Stomach (tissue), 9 donors: Measurements from ENCODE around the gene DLK2. TPM values are rescaled to one million over a fixed set of nuclear protein-coding genes. Genes with fewer than 3 reads are reported as not detected.

Experiments
- DNase-seq, 2 donors: peaks; one replicate each; pipeline versions ENCODE4 v3.0.0 to v3.0.0-alpha.2; 2013 to 2019
- H3K27ac ChIP-seq, 5 donors: fragments of 200-600 bp in 4 of 5; sonication (generic) in 4 of 5; one replicate each; pipeline ENCODE4 v1.5.1; 2013 to 2019; ENCODE audit warnings: mild to moderate bottlenecking in 1 of 5, moderate library complexity in 1 of 5
- H3K27me3 ChIP-seq, 3 donors: fragments of 200-600 bp; sonication (generic); one replicate each; pipeline ENCODE4 v1.5.1; 2017 to 2019; ENCODE audit warnings: mixed run types in 1 of 3
- H3K36me3 ChIP-seq, 4 donors: fragments of 200-600 bp; sonication (generic); 1 replicate in 3 of 4; 2 replicates in 1 of 4; pipeline ENCODE4 v1.5.1; 2016 to 2019
- H3K4me1 ChIP-seq, 4 donors: fragments of 200-600 bp; sonication (generic); one replicate each; pipeline ENCODE4 v1.5.1; 2016 to 2019
- H3K4me3 ChIP-seq, 4 donors: fragments of 200-600 bp; sonication (generic) in 3 of 4; one replicate each; pipeline ENCODE4 v1.5.1; 2016 to 2019; ENCODE audit warnings: mild to moderate bottlenecking in 1 of 4
- H3K9me3 ChIP-seq, 4 donors: fragments of 200-600 bp; sonication (generic); one replicate each; pipeline ENCODE4 v1.5.1; 2016 to 2019
- EP300 ChIP-seq: sonication (generic); formaldehyde crosslinking; IDR thresholded peaks from one replicate; pipeline ENCODE4 v1.6.1; 2017; ENCODE audit warnings: antibody characterized with exemption
- POLR2A ChIP-seq, 4 donors: fragments of 450-650 bp; IDR thresholded peaks; one replicate each; pipeline ENCODE4 v1.6.1; 2016; ENCODE audit warnings: antibody characterized with exemption in 4 of 4, control low read depth in 2 of 4, mild to moderate bottlenecking in 1 of 4, moderate library complexity in 1 of 4
- POLR2AphosphoS5 ChIP-seq, 3 donors: sonication (generic); formaldehyde crosslinking; IDR thresholded peaks; one replicate each; pipeline ENCODE4 v1.6.1; 2016; ENCODE audit warnings: antibody characterized with exemption in 3 of 3
- WGBS, 5 donors: extraction: QIAGEN DNeasy Blood & Tissue Kit in 3 of 5; methylation state at CpG; one replicate each; pipeline versions ENCODE4 v1.1.5 to v1.1.7; 2013 to 2018; 5-methylcytosine and 5-hydroxymethylcytosine counted together
- intact Hi-C: fragments of 100-400 bp; cut with DNase I; formaldehyde crosslinking; loops from one replicate; pipeline ENCODE4 v1.15.1; 2023; ENCODE audit warnings: low total_unique reads
- polyA plus RNA-seq, 3 donors: library from polyadenylated mRNA; stranded (reverse); fragments of 200-250 nt; gene quantifications; one replicate each; pipeline ENCODE4 v1.2.3, GENCODE V29; 2013
- small RNA-seq, 4 donors: library from RNA; depleted of rRNA; stranded (forward); fragments of <200 nt; gene quantifications; one replicate each; pipeline ENCODE3, GENCODE V24; 2016
- total RNA-seq, 5 donors: library from RNA; depleted of rRNA; stranded (reverse); fragments of >200 nt; gene quantifications; one replicate each; pipeline versions ENCODE4 v1.1.0 to v1.2.3, GENCODE V29; 2014 to 2016
- TF ChIP-seq, protein P1 (sequence below), 7 experiments: fragments of 450-650 bp in 4 of 7; fragments of 200-600 bp in 3 of 7; sonication (generic) in 3 of 7; IDR thresholded peaks; one replicate each; pipeline ENCODE4 v1.5.1; 2016 to 2019; ENCODE audit warnings: antibody characterized with exemption in 7 of 7, control low read depth in 2 of 7, mild to moderate bottlenecking in 1 of 7
- donor health status: healthy with polysubstance abuse.
- donor health status: Bipolar disorder and iron deficiency.
- donor health status: healthy.

DLK2 gene
- total and polyA plus RNA-seq, 8 donors: 0.37 to 17.0 TPM; not detected in 6

DNA sequence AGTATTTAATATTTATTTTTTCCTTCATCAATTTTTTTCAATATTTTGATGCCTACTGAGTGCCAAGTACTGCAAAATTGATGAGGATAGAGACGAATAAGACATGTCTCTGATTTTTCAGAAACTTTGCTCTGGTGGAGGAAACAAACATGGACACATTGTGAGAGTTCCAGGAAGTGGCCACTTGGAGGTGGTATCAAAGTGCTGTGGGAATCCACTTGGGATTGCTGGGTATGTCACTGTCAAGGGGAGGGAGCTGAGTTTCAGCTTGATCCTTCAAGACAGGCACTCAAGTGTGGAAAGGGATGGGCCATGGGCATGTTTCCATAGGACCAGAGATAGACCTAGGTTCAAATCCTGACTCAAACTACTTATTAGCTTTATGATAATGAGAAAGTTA, 52.5 kb downstream of the DLK2 start:
- H3K27me3 ChIP-seq: peaks cover 0 to 5% (median 0%) of the 10 kb centered on the region in 3 donors
- H3K36me3 ChIP-seq: no peaks in the 10 kb centered on the region
- no peak for DNase-seq
- 66 to 82% (median 77%) methylated on average over 1 of the region's 1 CpG for WGBS, 5 donors
- no peak overlapping the region for H3K4me3 ChIP-seq
- intact Hi-C loops: no loop called here
- no peak for TF ChIP-seq POLR2A (IDR thresholded peaks at IDR 0.05)
- no peak for TF ChIP-seq EP300
- no peak for TF ChIP-seq POLR2AphosphoS5 (IDR thresholded peaks at IDR 0.05)
- TF ChIP-seq, protein P1, sequence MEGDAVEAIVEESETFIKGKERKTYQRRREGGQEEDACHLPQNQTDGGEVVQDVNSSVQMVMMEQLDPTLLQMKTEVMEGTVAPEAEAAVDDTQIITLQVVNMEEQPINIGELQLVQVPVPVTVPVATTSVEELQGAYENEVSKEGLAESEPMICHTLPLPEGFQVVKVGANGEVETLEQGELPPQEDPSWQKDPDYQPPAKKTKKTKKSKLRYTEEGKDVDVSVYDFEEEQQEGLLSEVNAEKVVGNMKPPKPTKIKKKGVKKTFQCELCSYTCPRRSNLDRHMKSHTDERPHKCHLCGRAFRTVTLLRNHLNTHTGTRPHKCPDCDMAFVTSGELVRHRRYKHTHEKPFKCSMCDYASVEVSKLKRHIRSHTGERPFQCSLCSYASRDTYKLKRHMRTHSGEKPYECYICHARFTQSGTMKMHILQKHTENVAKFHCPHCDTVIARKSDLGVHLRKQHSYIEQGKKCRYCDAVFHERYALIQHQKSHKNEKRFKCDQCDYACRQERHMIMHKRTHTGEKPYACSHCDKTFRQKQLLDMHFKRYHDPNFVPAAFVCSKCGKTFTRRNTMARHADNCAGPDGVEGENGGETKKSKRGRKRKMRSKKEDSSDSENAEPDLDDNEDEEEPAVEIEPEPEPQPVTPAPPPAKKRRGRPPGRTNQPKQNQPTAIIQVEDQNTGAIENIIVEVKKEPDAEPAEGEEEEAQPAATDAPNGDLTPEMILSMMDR (IDR thresholded peaks at IDR 0.05): no peak
- H3K9me3 ChIP-seq: no peaks in the 10 kb centered on the region
- no peak overlapping the region for H3K27ac ChIP-seq
- H3K4me1 ChIP-seq: no peaks in the 10 kb centered on the region

DNA sequence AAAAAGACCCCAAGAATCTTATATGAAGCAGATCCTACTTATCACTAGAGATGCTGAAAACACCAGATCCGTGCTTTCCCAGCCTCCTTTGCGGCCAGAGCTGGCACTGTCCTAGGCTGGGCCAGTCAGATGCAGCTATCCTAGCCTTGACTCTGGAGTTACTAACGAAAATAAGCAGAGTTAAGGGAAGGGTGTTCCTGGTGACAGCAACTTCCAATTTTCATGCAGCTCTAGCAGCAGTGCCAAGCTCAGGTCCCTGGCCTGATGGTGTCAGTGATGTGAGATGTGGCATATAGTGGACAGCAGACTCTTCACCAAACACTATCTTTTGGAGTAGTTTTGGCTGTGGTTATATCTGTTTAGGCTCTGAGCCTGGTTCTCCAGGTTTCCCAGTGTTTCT, 53.6 kb downstream of the DLK2 start:
- H3K9me3 ChIP-seq: no peaks in the 10 kb centered on the region
- no peak overlapping the region for H3K4me3 ChIP-seq
- no peaks in the 10 kb centered on the region for H3K36me3 ChIP-seq
- H3K27me3 ChIP-seq: no peaks in the 10 kb centered on the region
- no peak for DNase-seq
- intact Hi-C loops: no loop called here
- peaks cover 0 to 1% (median 0%) of the 10 kb centered on the region in 4 donors for H3K4me1 ChIP-seq
- TF ChIP-seq, protein P1 (IDR thresholded peaks at IDR 0.05): no peak
- TF ChIP-seq POLR2A (IDR thresholded peaks at IDR 0.05) (no peak), POLR2AphosphoS5 (IDR thresholded peaks at IDR 0.05) (no peak), EP300 (no peak)
- no peak overlapping the region for H3K27ac ChIP-seq
- WGBS, 5 donors: 86 to 94% (median 92%) methylated on average over 3 of the region's 3 CpGs

Small RNA genes lying within 50 kb of the gene (small RNA-seq; reads per million reads assigned to genes)
- gene MIR6780B (0 to 0.31 (median 0.10) reads per million in 4 donors), gene RNU6-1113P (0 reads per million in 4 donors)

Other genes starting within 250 kb of the DLK2 start
- 100 to 1,000 TPM in 1 of 5 donors, 10 to 100 TPM in 3, not detected in 1; 42.9 to 136 (median 66.5) TPM for gene DNPH1, start 226.1 kb downstream of the DLK2 start, total RNA-seq
- gene DNPH1, start 226.1 kb downstream of the DLK2 start, polyA plus RNA-seq: 100 to 1,000 TPM; 109 to 158 (median 113) TPM
- under 1 TPM in 2 of 5 donors, not detected in 3; 0.14 to 0.37 TPM for gene TTBK1, start 212.1 kb downstream of the DLK2 start, total RNA-seq
- gene TTBK1, start 212.1 kb downstream of the DLK2 start, polyA plus RNA-seq: under 1 TPM; 0.05 to 0.15 (median 0.12) TPM
- gene SLC22A7, start 157.3 kb downstream of the DLK2 start, total RNA-seq: not detected
- gene SLC22A7, start 157.3 kb downstream of the DLK2 start, polyA plus RNA-seq: not detected
- under 1 TPM in 1 of 5 donors, not detected in 4; 0.92 TPM for gene CRIP3, start 146.7 kb downstream of the DLK2 start, total RNA-seq
- 1 to 10 TPM in 1 of 3 donors, under 1 TPM in 1, not detected in 1; 0.37 to 1.6 TPM for gene CRIP3, start 146.7 kb downstream of the DLK2 start, polyA plus RNA-seq
- 10 to 100 TPM in 3 of 5 donors, 1 to 10 TPM in 2; 5.8 to 13.3 (median 12.3) TPM for gene ZNF318, start 85.9 kb downstream of the DLK2 start, total RNA-seq
- 1 to 10 TPM; 2.6 to 4.8 (median 2.6) TPM for gene ZNF318, start 85.9 kb downstream of the DLK2 start, polyA plus RNA-seq
- 10 to 100 TPM; 18.7 to 67.4 (median 60.3) TPM for gene ABCC10, start 28.0 kb downstream of the DLK2 start, total RNA-seq
- 10 to 100 TPM in 2 of 3 donors, 1 to 10 TPM in 1; 7.9 to 30.6 (median 15.1) TPM for gene ABCC10, start 28.0 kb downstream of the DLK2 start, polyA plus RNA-seq
- gene TJAP1, start 22.0 kb upstream of the DLK2 start, total RNA-seq: 100 to 1,000 TPM in 1 of 5 donors, 10 to 100 TPM in 2, 1 to 10 TPM in 2; 8.4 to 182 (median 15.2) TPM
- gene TJAP1, start 22.0 kb upstream of the DLK2 start, polyA plus RNA-seq: 10 to 100 TPM; 10.8 to 17.5 (median 13.1) TPM
- gene LRRC73, start 54.8 kb upstream of the DLK2 start, total RNA-seq: 1 to 10 TPM in 1 of 5 donors, under 1 TPM in 1, not detected in 3; 0.55 to 1.0 TPM
- gene LRRC73, start 54.8 kb upstream of the DLK2 start, polyA plus RNA-seq: under 1 TPM; 0.30 to 0.31 (median 0.31) TPM
- 100 to 1,000 TPM in 1 of 5 donors, 10 to 100 TPM in 4; 18.7 to 107 (median 62.0) TPM for gene YIPF3, start 61.4 kb upstream of the DLK2 start, total RNA-seq
- 10 to 100 TPM; 49.3 to 77.4 (median 53.2) TPM for gene YIPF3, start 61.4 kb upstream of the DLK2 start, polyA plus RNA-seq
- 10 to 100 TPM; 16.9 to 31.6 (median 26.8) TPM for gene POLR1C, start 61.5 kb upstream of the DLK2 start, total RNA-seq
- 10 to 100 TPM; 14.7 to 36.2 (median 23.3) TPM for gene POLR1C, start 61.5 kb upstream of the DLK2 start, polyA plus RNA-seq
- 10 to 100 TPM in 4 of 5 donors, 1 to 10 TPM in 1; 4.6 to 46.1 (median 27.7) TPM for gene XPO5, start 120.5 kb upstream of the DLK2 start, total RNA-seq
- gene XPO5, start 120.5 kb upstream of the DLK2 start, polyA plus RNA-seq: 10 to 100 TPM in 1 of 3 donors, 1 to 10 TPM in 2; 5.5 to 10.7 (median 5.7) TPM
- gene POLH, start 120.6 kb upstream of the DLK2 start, total RNA-seq: 10 to 100 TPM in 1 of 5 donors, 1 to 10 TPM in 4; 5.8 to 47.8 (median 7.9) TPM
- gene POLH, start 120.6 kb upstream of the DLK2 start, polyA plus RNA-seq: 1 to 10 TPM; 1.8 to 6.9 (median 2.4) TPM
- 10 to 100 TPM; 32.6 to 83.8 (median 66.3) TPM for gene GTPBP2, start 173.7 kb upstream of the DLK2 start, total RNA-seq
- 10 to 100 TPM; 26.3 to 48.4 (median 42.3) TPM for gene GTPBP2, start 173.7 kb upstream of the DLK2 start, polyA plus RNA-seq
- 100 to 1,000 TPM in 1 of 5 donors, 10 to 100 TPM in 3, 1 to 10 TPM in 1; 7.8 to 282 (median 21.8) TPM for gene MAD2L1BP, start 180.3 kb upstream of the DLK2 start, total RNA-seq
- 10 to 100 TPM; 21.1 to 33.9 (median 23.3) TPM for gene MAD2L1BP, start 180.3 kb upstream of the DLK2 start, polyA plus RNA-seq
- under 1 TPM in 1 of 5 donors, not detected in 4; 0.18 TPM for gene RSPH9, start 189.5 kb upstream of the DLK2 start, total RNA-seq
- under 1 TPM; 0.28 to 0.92 (median 0.56) TPM for gene RSPH9, start 189.5 kb upstream of the DLK2 start, polyA plus RNA-seq
- gene MRPS18A, start 232.2 kb upstream of the DLK2 start, total RNA-seq: 10 to 100 TPM in 2 of 5 donors, 1 to 10 TPM in 3; 1.7 to 40.2 (median 5.3) TPM
- gene MRPS18A, start 232.2 kb upstream of the DLK2 start, polyA plus RNA-seq: 100 to 1,000 TPM in 1 of 3 donors, 10 to 100 TPM in 2; 61.2 to 111 (median 66.4) TPM